WTC11 (cell line): ENCODE data around the gene RGL3.

Experiments used
- CTCF ChIP-seq: fragments of 200-600 bp; IDR thresholded peaks from 2 replicates; pipeline ENCODE4 v1.8.0; 2022; ENCODE audit warnings: antibody characterized with exemption
- PRDM15 ChIP-seq: sonication (generic); formaldehyde crosslinking; IDR thresholded peaks from 2 replicates; pipeline ENCODE4 v1.8.0; 2022; ENCODE audit warnings: missing genetic modification reagents
- TEAD4 ChIP-seq: sonication (generic); formaldehyde crosslinking; IDR thresholded peaks from 2 replicates; pipeline ENCODE4 v1.8.0; 2022; ENCODE audit warnings: mild to moderate bottlenecking, missing genetic modification reagents

GRCh38 chr19:11359421-11359820, 59.7 kb downstream of the RGL3 start:
- TF ChIP-seq TEAD4 (CRISPR knock-in tag) (0 out of 2 replicates have a peak, but pooled peaks have one; percentile 24), PRDM15 (CRISPR knock-in tag) (no peak), CTCF (no peak)
